ENCODE results near the gene SEZ6L2.

Gene SEZ6L2

DNA sequence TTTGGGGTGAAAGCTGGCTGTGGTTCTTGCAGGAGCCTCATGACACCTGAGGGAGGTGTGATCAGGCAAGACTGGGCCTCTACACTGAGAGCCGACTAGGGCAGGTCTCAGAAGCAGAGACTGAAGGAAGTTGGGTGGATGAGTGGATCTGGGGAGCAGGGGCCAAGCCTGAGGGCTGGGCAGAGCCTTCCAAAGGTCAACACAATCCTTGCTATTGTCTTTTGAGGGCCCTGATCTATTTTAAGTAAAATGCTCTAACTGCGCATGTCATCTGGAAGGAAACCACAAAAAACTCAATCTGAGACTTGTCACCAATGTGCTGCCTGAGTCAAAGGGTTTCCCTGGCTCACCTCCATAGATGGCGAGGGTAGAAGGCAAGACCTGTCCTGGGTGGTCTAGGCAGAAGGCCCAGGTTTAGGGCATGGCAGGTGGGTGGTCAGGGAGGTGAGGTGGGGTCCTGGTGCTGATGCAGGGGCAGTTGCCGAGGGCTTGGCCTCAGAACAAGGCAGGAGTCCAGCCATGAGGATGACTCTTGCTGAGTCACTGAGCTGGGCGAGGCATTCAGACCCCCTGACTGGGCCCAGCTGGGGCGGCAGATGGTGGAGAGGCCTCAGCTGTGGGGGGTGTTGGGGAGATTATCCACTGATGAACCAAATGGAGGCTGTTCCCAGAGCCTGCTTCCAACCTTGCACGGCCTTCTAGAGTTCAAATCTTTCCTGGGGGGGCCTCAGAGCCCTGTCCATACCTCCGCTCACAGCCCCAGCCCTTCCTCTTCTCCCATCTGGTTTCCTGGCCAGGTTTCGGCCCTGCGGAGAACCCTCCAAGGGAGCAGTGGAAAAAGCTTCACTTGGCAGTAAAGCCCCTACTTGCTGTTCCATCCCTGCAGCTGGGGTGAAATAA lies 74.0 kb downstream of the SEZ6L2 start:
- DNase-seq (ENCODE audit: low read depth), result peak; percentile 54

DNA sequence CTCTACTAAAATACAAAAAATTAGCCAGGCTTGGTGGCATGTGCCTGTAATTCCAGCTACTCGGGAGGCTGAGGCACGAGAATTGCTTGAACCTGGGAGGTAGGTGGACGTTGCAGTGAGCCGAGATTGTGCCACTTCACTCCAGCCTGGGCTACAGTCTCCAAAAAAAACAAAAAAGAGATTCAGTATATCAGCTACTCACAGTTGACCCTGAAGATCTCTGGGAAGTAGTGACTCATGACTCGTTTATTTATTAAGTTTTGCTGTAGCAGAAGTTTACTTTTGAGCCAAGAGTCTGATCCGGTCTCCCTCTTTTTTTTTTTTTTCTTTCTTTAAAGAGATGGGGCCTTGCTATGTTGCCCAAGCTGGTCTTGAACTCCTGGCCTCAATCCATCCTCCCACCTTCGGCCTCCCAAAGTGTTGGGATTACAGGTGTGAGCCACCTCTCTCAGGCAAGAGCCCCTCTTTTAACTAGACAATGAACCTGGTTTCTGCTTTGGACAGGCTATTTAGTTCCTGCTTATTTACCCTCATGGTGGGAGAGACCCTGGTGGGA lies 74.7 kb downstream of the SEZ6L2 start:
- peak; percentile 57 for DNase-seq (ENCODE audit: low read depth)

DNA sequence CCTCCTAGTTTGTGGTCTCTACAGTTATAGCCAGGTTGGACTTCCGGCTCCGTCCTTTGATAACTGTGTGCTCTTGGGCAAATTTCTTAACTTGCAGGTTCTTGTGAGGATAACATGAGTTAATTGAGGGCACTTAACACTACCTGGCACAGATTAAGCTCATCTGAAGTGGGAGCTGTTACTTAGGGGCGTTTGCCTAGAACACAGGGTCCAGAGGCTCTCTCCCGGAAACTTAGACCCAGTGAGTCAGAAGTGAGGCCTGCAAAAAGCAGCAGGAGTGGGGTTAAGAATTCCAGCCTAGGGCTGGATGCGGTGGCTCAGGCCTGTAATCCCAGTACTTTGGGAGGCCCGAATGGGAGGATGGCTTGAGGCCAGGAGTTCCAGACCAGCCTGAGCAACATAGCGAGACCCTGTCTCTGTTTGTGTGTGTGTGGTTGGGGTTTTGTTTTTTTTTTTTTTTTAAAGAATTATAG lies 77.7 kb downstream of the SEZ6L2 start:
- DNase-seq (ENCODE audit: low read depth), result peak; percentile 70

All from fibroblast of gingiva (primary cell).